Memory B cell (primary cell): ENCODE data around the gene NNAT.
"Not testable (repeated sequence)": the region's sequence is repeated elsewhere in the genome, so short reads cannot be mapped to it uniquely, and the experiment has no call there.

Experiments used
- ATAC-seq: fragments of 150-1000 bp; cut with Tn5 transposase; 2 replicates; pipeline ENCODE4 v1.10.0; 2021; ENCODE audit warnings: low read depth, mild to moderate bottlenecking, moderate library complexity
- DNase-seq, 2 donors: peaks; one replicate each; pipeline ENCODE4 v3.0.0; 2022; ENCODE audit warnings: low spot score in 2 of 2
- H3K27ac Mint-ChIP-seq: one replicate; pipeline ENCODE4 v1.8.0; 2022; ENCODE audit warnings: mild to moderate bottlenecking, moderate library complexity, mixed read lengths
- H3K27me3 Mint-ChIP-seq: one replicate; pipeline ENCODE4 v1.8.0; 2022; ENCODE audit warnings: mixed read lengths
- H3K36me3 Mint-ChIP-seq: one replicate; pipeline ENCODE4 v1.8.0; 2022; ENCODE audit warnings: mild to moderate bottlenecking, mixed read lengths
- H3K4me1 Mint-ChIP-seq: one replicate; pipeline ENCODE4 v1.8.0; 2022; ENCODE audit warnings: mixed read lengths
- H3K4me3 Mint-ChIP-seq: one replicate; pipeline ENCODE4 v1.8.0; 2022; ENCODE audit warnings: mild to moderate bottlenecking, moderate library complexity, mixed read lengths
- H3K9me3 Mint-ChIP-seq: one replicate; pipeline ENCODE4 v1.8.0; 2022; ENCODE audit warnings: mixed read lengths

NNAT gene

DNA sequence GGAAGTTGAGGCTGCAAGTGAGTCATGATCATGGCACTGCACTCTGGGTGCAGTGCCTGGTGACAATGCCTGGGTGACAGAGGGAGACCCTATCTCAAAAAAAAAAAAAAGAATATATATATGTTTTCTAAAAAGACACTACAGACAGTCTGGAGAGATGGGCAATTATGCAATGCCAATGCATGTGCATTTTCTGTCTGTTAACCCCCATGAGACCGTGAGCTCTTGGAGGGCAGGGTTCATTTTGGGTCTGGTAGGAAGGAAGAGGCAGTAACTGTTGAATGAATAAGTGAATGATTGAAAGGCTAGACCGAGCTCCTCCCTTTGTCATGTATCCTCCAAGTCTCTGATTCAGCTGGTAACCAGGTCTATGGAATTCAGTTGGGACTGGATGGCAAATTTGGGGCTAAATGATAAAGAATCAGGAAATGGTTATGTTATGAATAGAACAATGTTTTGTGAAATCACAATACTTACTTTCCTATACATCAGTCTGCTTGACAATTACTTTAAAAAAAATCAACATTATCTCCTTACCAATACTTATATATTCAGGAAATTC lies 12.2 kb downstream of the NNAT start:
- DNase-seq, result no peak
- peaks cover 4% of the 10 kb centered on the region for H3K27me3 Mint-ChIP-seq
- no peaks in the 10 kb centered on the region for H3K9me3 Mint-ChIP-seq
- H3K36me3 Mint-ChIP-seq, result no peaks in the 10 kb centered on the region
- H3K4me3 Mint-ChIP-seq, result no peak overlapping the region
- no peak for ATAC-seq
- peaks cover 12% of the 10 kb centered on the region for H3K4me1 Mint-ChIP-seq
- no peak overlapping the region for H3K27ac Mint-ChIP-seq

GRCh38 chr20:37534401-37535157 lies 13.5 kb downstream of the NNAT start:
- peak; percentile 63 to 77 for DNase-seq
- no peak overlapping the region for H3K4me3 Mint-ChIP-seq
- peaks cover 4% of the 10 kb centered on the region for H3K4me1 Mint-ChIP-seq
- H3K9me3 Mint-ChIP-seq, result no peaks in the 10 kb centered on the region
- peak overlapping the region; percentile 22 for H3K27ac Mint-ChIP-seq
- peaks cover 5% of the 10 kb centered on the region for H3K27me3 Mint-ChIP-seq
- ATAC-seq, result peak; percentile 100
- H3K36me3 Mint-ChIP-seq, result no peaks in the 10 kb centered on the region

GRCh38 chr20:37535443-37536132 lies 14.5 kb downstream of the NNAT start:
- Mint-ChIP-seq H3K36me3 (no peaks in the 10 kb centered on the region), H3K4me1 (peaks cover 4% of the 10 kb centered on the region), H3K4me3 (no peak overlapping the region), H3K27ac (peak overlapping the region; percentile 22), H3K27me3 (peaks cover 5% of the 10 kb centered on the region), H3K9me3 (no peaks in the 10 kb centered on the region)
- no peak for DNase-seq
- ATAC-seq, result no peak

GRCh38 chr20:37537505-37537904 lies 16.5 kb downstream of the NNAT start:
- Mint-ChIP-seq H3K4me3 (no peak overlapping the region), H3K36me3 (no peaks in the 10 kb centered on the region), H3K27ac (no peak overlapping the region), H3K9me3 (no peaks in the 10 kb centered on the region), H3K4me1 (peaks cover 4% of the 10 kb centered on the region), H3K27me3 (peaks cover 7% of the 10 kb centered on the region)
- no peak for DNase-seq
- no peak for ATAC-seq

- H3K4me3 Mint-ChIP-seq, result no peak overlapping the region
- H3K36me3 Mint-ChIP-seq, result no peaks in the 10 kb centered on the region
- H3K4me1 Mint-ChIP-seq, result peaks cover 4% of the 10 kb centered on the region
- peaks cover 7% of the 10 kb centered on the region for H3K27me3 Mint-ChIP-seq
- no peak for DNase-seq
- ATAC-seq, result no peak
- H3K27ac Mint-ChIP-seq, result no peak overlapping the region
- H3K9me3 Mint-ChIP-seq, result no peaks in the 10 kb centered on the region
These were observed 17.0 kb downstream of the NNAT start for GRCh38 chr20:37538003-37538402.

- peaks cover 4% of the 10 kb centered on the region for H3K4me1 Mint-ChIP-seq
- H3K36me3 Mint-ChIP-seq, result no peaks in the 10 kb centered on the region
- peaks cover 7% of the 10 kb centered on the region for H3K27me3 Mint-ChIP-seq
- H3K9me3 Mint-ChIP-seq, result no peaks in the 10 kb centered on the region
- no peak overlapping the region for H3K27ac Mint-ChIP-seq
- H3K4me3 Mint-ChIP-seq, result no peak overlapping the region
- DNase-seq (no peak), ATAC-seq (no peak)
These were observed 18.4 kb downstream of the NNAT start for GRCh38 chr20:37539424-37539823.

- no peaks in the 10 kb centered on the region for H3K9me3 Mint-ChIP-seq
- no peaks in the 10 kb centered on the region for H3K36me3 Mint-ChIP-seq
- no peak overlapping the region for H3K27ac Mint-ChIP-seq
- H3K27me3 Mint-ChIP-seq, result peaks cover 9% of the 10 kb centered on the region
- H3K4me1 Mint-ChIP-seq, result no peaks in the 10 kb centered on the region
- DNase-seq (no peak), ATAC-seq (no peak)
- no peak overlapping the region for H3K4me3 Mint-ChIP-seq
These were observed 19.0 kb downstream of the NNAT start for GRCh38 chr20:37540001-37540400.

DNA sequence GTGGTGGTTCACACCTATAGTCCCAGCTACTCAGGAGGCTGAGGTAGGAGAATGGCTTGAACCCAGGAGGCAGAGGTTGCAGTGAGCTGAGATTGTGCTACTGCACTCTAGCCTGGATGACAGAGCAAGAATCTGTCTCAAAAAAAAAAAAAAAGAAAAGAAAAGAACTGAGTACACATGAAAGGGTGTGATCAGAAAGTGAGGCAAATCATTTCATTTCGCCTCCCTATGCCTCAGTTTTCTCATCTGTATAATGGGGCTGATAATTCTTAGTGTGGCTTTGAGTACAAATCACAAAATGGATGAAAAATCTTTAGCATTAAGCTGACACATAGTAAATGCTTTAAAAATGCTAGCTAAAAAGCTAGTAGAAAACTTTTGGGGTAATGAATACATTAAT lies 19.8 kb downstream of the NNAT start:
- H3K36me3 Mint-ChIP-seq, H3K9me3 Mint-ChIP-seq, DNase-seq, H3K27ac Mint-ChIP-seq, H3K4me3 Mint-ChIP-seq, ATAC-seq, H3K4me1 Mint-ChIP-seq: not testable (repeated sequence)
- H3K27me3 Mint-ChIP-seq, result peaks cover 12% of the 10 kb centered on the region

GRCh38 chr20:37541326-37541725 lies 20.3 kb downstream of the NNAT start:
- Mint-ChIP-seq H3K4me3 (no peak overlapping the region), H3K4me1 (no peaks in the 10 kb centered on the region), H3K36me3 (no peaks in the 10 kb centered on the region), H3K9me3 (no peaks in the 10 kb centered on the region), H3K27ac (no peak overlapping the region), H3K27me3 (peaks cover 15% of the 10 kb centered on the region)
- ATAC-seq (no peak), DNase-seq (no peak)

- ATAC-seq, result no peak
- no peak overlapping the region for H3K27ac Mint-ChIP-seq
- peaks cover 15% of the 10 kb centered on the region for H3K27me3 Mint-ChIP-seq
- H3K9me3 Mint-ChIP-seq, result no peaks in the 10 kb centered on the region
- no peaks in the 10 kb centered on the region for H3K4me1 Mint-ChIP-seq
- no peaks in the 10 kb centered on the region for H3K36me3 Mint-ChIP-seq
- H3K4me3 Mint-ChIP-seq, result no peak overlapping the region
- DNase-seq, result no peak
These were observed 21.2 kb downstream of the NNAT start for GRCh38 chr20:37542281-37542680.

DNA sequence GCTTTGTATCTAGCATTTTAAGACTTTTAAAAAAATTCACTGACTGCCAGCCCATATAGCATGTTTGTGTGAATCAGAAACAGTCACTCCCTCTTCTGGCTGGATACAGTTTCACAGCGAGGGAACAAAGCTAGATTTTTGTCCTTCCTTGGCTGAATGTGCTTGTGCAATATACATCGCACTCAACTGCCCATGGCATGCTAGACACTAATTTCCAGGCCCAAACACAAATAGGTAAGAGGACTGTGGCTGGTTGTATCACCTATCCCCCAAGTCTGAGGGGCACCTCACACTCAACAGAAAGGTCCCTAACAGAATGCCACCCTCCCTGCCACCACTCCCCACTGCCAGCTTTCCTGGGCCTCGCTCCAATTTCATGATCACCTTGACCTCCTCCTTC lies 22.8 kb downstream of the NNAT start:
- peaks cover 10% of the 10 kb centered on the region for H3K27me3 Mint-ChIP-seq
- peaks cover 3% of the 10 kb centered on the region for H3K4me1 Mint-ChIP-seq
- H3K27ac Mint-ChIP-seq, result no peak overlapping the region
- H3K9me3 Mint-ChIP-seq, result no peaks in the 10 kb centered on the region
- DNase-seq, result no peak
- H3K36me3 Mint-ChIP-seq, result no peaks in the 10 kb centered on the region
- ATAC-seq, result no peak
- no peak overlapping the region for H3K4me3 Mint-ChIP-seq

GRCh38 chr20:37544386-37544785 lies 23.3 kb downstream of the NNAT start:
- peaks cover 10% of the 10 kb centered on the region for H3K27me3 Mint-ChIP-seq
- H3K9me3 Mint-ChIP-seq, result no peaks in the 10 kb centered on the region
- ATAC-seq, result no peak
- H3K27ac Mint-ChIP-seq, result no peak overlapping the region
- no peak for DNase-seq
- peaks cover 3% of the 10 kb centered on the region for H3K4me1 Mint-ChIP-seq
- no peaks in the 10 kb centered on the region for H3K36me3 Mint-ChIP-seq
- no peak overlapping the region for H3K4me3 Mint-ChIP-seq

- Mint-ChIP-seq H3K9me3 (peaks cover 3% of the 10 kb centered on the region), H3K27me3 (peaks cover 10% of the 10 kb centered on the region), H3K4me1 (peaks cover 3% of the 10 kb centered on the region), H3K36me3 (peaks cover 2% of the 10 kb centered on the region), H3K4me3 (no peak overlapping the region), H3K27ac (no peak overlapping the region)
- ATAC-seq (no peak), DNase-seq (no peak)
These were observed 24.5 kb downstream of the NNAT start for GRCh38 chr20:37545516-37545915.

DNA sequence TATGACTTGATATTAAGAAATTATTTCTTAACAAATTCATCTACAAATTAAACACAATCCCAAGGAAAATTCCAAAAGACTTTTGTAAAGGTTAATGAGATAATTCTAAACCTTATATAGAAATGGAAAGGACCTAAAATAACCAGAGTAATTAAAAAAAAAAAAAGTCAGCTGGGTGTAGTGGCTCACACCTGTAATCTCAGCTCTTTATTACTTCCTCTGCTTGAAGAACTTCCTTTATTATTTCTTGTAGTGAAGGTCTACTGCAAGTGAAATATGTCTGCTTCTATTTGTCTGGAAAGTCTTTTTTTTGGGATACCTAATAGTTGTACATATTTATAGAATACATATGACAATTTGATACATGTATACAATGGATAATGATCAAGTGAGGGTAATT lies 26.9 kb downstream of the NNAT start:
- Mint-ChIP-seq H3K9me3 (peaks cover 3% of the 10 kb centered on the region), H3K36me3 (peaks cover 2% of the 10 kb centered on the region), H3K4me1 (peaks cover 3% of the 10 kb centered on the region), H3K27me3 (peaks cover 12% of the 10 kb centered on the region), H3K27ac (no peak overlapping the region), H3K4me3 (no peak overlapping the region)
- peak; percentile 59 for ATAC-seq
- DNase-seq, result no peak
